Measurements from ENCODE around the gene PRRT3. TPM values are rescaled to one million over a fixed set of nuclear protein-coding genes. Genes with fewer than 3 reads are reported as not detected.

PRRT3 gene
- total RNA-seq = 1.0 and 3.0 TPM in 2 replicates

DNA sequence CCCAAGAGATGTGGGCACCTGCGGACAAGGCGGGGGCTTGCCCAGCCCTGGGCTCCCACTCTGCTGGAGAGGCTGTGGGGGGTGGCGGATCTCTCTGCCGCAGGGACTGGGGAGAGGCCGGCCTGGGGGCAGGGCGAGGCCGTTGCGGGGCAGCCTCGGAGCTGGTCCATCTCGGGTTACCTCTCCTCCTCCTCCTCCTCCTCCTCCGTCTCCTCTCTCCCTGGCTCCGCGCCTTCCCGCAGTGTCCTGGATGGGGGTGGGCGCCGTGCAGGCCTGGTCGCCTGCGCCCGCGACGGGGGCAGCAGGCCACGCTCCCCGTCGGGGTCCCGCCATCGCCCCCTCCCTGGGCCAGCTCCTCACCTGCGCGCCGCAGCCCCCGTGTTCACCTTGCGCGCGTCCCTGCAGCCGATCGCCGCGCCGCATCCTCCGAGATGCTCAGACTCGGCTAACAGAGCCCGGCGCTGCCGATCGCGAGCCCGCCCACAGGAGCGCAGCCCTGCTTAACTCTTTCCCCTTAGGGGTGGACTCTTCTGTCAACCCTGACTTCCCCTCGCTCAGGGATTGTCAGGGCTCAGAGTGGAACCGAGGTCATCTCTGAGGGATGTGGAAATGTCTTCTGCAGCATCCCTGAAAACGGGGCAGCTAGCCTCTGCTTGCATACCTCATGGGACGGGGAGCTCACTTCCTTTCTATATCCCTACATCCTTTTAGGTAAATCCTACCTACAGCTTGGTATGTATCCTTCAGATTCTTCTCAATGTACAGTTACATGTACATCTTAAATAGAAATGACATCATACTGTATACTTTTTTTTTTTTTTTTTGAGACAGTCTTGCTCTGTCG, at the start of gene PRRT3:
PRRT3 (minus strand) TSS at position 447 of the 844 bp plus-strand sequence. CDS start 2,293 bp downstream, outside the sequence.
- DNase-seq (ENCODE audit: low read depth) = no peak

DNA sequence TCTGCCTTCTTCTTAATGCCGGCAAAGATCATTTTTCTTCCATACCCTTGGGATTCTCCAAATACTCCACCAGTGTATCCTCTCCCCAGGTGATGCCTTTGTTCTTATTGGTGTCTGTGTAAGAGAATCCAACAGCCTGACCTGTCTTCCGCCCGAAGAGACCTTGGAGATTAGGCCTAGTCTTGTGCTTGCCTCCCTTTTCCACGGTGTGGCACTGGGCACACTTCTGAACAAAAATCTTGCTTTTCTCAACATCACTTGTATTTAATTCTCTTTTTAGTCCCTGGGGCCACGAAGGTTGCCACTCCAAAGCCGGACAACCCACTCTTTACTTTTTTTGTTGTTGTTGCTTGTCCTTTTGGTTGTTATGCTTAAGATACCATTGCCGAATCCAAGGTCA, 48.5 kb upstream of the PRRT3 start:
- DNase-seq (ENCODE audit: low read depth) = no peak

DNA sequence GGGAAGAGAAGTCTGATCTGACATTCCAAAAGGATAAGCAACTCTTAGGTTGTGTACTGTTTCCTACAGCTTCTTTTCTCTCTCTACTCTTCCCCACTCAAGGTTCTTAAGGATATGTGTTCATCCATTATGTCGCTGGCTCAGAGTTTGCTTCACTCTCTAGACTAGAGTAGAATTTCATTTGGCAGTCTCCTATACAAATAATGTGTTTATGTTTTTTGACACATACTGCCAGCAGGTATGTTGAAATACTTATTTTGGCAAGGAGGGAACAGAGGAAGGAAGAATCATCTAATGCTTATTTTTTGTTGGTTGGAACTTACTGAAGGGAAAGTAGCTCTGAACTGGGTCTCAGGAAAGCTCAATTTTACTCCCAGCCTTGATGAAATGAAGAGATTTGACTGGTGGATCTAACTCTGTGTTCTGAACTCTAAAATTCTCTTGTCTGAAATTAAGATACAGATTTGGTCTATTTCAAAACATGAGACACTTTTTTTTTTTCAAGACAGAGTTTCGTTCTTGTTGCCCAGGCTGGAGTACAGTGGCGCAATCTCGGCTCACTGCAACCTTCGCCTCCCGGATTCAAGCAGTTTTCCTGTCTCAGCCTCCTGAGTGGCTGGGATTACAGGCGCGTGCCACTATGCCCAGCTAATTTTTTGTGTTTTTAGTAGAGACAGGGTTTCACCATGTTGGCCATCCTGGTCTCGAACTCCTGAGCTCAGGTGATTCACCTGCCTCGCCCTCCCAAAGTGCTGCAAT, 42.1 kb upstream of the PRRT3 start:
- no peak for DNase-seq (ENCODE audit: low read depth)

GRCh38 chr3:9986230-9986725, 34.1 kb upstream of the PRRT3 start:
- no peak for DNase-seq (ENCODE audit: low read depth)

GRCh38 chr3:9980251-9980650, 28.0 kb upstream of the PRRT3 start:
- DNase-seq (ENCODE audit: low read depth) = no peak

DNA sequence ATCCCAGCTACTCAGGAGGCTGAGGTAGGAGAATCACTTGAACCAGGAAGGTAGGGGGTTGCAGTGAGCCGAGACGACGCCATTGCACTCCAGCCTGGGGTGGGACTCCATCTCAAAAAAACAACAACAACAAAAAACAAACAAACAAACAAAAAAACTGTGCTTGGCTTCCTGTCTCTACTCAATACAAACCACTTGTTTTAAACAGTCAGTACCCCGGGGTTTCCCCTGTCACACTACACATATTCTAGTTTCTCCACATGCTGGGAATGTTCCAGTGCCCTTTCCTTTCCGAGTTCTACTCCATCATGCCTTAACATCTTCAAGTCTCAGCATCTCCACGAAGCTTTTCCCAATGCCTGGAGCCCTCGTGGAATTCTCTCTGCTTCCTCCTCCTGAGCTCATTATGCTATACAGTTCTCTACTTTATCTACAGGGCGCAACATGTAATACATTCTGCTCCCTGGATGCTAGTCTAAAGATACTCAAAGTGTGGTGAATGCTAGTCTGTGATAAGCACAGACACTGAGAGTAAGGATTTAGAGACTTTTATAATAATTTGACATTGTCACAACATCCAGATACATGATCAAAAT, 26.6 kb upstream of the PRRT3 start:
- DNase-seq (ENCODE audit: low read depth) = no peak

DNA sequence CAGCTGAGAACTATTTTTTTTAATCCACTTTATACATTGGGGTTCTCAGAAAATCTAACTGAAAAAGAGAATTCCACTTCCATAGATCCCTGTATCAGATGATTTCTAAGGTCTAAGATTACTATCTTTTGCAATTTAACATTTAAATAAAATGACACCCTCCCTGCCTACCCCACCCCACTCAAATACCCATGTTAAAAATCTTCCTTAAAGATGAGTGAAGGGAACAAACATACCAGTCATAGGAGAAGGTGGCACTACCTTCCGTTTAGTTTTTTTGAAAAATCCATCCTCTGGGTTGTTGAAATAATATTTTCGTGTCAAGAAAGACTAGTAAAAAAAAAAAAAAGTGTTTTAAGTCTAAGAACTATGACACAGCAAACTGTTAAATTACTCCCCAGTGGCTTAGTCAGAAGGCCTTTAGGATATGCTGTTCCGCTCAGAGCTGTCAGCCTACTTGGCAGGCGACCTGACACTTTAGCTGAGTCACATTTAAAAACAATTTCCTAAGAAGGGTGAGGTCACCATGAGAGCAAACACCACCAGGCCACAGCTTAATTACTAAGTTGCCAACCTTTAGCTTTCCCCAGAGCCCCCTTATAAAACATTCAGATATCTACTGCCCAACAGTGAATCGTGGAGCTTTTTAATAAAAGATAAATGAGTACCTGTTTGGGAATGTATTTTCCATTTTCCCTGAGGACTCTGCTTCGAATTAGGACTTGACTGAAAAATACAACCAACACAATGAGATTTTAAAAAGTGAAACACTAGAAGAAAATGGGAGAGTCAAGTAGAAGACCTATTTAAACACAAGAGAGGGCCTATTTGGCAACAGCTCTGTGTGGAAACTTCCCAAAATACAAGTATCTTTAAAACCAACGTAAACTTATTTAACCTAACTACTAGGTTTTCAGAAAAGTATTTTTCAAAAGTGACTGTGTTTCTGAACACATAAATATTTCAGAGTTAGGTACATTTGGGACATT, 24.8 kb upstream of the PRRT3 start:
- DNase-seq (ENCODE audit: low read depth) = peak; percentile 99

- DNase-seq (ENCODE audit: low read depth) = peak; percentile 74
Observed at GRCh38 chr3:9970020-9970652, 17.9 kb upstream of the PRRT3 start.

DNA sequence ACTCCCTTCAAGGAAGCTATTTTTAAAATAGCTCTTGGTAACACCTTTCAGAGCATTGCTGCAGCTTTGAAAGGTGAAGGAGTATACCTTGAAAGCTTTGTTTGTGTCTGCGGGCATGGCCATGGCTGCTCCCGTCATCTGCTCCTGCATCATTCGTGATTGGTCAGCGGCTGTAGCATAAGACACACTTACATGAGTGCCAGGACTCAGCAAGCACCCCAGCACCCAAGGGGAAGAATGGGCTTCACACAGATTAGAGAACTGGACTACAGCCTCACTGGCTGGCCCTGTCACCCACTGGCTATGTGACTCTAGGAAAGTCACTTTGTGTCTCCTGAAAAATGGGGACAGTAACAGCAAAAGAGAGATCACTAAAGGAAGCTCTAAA, 17.4 kb upstream of the PRRT3 start:
- DNase-seq (ENCODE audit: low read depth) = no peak

DNA sequence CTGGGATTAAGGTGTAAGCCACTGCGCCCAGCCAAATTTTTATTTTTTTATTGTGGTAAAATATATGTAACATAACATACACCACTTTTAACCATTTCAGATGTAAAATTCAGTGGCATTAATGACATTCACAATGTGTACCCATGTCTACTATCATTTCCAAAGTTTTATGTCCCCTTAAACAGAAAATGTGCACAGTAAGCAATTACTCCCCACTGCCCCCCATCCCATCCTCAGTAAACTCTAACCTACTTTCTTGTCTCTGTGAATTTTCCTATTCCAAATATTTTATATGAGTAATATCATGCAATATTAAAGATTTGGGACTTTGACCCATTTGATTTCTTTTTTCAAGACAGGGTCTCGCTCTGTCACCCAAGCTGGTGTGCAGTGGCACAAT, 14.6 kb upstream of the PRRT3 start:
- no peak for DNase-seq (ENCODE audit: low read depth)

DNA sequence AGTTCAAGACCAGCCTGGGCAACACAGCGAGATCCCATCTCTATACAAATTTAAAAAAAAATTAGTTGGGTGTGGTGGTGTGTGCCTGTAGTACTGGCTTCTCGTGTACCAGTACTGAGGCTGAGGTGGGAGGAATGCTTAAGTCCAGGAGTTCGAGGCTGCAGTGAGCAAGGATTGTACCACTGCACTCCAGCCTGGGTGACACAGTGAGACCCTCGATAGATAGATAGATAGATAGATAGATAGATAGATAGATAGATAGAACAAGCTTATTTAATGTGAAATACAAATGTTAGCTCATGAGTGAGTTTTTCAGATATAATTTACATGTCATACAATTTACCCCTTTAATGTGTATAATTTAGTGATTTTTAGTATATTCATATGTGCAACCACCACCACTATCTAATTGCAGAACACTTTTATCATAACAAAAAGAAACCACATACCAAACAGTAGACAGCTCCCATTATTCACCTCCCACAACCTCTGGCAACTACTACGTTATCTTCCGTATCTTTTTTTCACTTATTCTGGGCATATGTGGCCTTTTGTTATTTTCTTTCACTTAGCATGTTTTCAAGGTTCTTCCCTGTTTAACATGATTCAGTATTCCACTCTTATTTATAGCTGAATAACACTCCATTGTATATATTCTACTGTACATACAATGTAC, 13.1 kb upstream of the PRRT3 start:
- DNase-seq (ENCODE audit: low read depth) = no peak

DNA sequence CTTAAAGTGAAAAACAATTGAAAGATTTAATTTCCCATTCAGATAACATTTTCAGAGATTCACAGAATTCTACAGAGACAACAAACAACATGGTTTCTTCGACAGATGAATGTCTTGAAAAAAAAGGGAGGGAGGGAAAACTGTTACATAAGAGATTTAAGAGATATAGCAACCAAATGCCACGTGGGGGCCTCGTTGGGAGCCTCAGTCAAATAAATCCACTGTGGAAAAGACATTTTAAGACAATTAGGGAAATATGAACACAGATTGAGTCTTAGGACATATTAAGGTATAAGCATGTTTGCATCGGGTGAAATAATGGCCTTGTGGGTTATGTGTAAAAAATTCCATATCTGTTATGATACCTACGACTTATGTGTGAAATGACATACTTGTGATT, 5.0 kb upstream of the PRRT3 start:
- no peak for DNase-seq (ENCODE audit: low read depth)

DNA sequence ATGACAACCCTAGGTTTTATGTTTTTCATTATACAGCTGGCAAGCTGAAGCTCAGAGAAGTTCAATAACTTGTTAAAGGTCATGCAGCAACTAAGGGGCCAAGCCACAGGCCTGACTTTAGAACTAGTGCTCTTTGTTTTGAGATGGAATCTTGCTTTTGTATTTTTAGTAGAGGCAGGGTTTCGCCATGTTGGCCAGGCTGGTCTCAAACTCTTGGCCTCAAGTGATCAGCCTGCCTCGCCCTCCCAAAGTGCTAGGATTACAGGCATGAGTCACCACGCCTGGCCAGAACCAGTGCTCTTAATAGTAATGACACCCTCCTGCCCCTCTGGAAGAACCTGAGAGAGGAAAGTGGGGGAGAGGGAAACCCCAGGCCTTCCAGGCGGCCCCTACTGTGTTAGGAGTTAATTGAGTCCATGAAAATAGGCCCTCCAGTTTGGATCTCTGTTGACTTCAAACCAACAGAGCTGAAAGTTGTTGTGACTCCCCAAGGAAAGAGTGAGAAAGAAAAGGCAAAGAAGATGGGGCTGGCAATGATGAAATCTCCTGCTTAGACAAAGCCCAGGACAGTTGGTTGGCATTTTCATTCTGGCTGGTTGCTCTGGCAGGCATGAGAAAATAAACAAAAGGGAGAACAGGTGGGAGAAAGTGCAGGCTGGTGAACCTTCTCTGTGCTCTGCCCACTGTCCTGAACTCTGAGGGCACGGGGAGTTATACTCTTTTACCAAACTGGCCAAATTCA, 3.6 kb upstream of the PRRT3 start:
- DNase-seq (ENCODE audit: low read depth) = no peak

GRCh38 chr3:9955067-9955502, 2.9 kb upstream of the PRRT3 start:
- DNase-seq (ENCODE audit: low read depth) = no peak

DNA sequence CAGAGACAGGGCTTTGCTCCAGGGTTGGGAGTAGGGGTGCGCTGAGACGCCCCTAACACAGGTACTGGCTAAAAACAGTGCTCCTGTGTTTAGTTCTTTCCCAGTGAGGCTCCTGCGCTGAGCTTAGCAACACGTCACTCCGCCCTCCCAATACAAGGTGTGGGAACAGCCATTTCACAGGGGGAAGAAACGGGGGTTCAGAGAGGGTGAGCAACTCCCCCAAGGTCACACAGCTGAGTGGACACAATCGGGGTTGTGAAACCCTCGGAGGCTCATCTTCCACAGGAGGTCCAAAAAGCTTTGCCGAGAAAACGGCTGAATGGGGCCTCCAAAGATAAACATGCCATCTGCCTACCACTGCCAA, 628 bp downstream of the PRRT3 start:
- no peak for DNase-seq (ENCODE audit: low read depth)

DNA sequence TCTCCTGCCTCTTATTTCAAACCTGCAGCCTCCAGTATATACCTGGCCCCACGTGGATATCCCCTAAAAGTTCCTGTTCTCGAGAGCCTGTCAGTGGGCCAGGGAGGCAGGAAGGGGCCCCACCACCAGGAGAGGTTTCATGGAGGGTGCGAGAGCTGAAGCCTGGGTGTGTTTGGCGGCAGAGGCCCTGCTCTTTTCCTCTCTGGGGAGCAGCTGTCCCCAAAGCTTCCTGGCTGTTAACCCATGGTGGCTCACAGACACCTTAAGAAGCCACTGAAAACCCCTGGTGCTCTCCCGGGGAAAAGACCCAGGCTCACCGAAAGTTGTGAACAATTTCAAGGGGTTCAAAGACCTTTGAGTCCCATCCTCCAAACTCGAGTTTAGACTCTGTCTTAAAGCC, 1.1 kb downstream of the PRRT3 start:
- no peak for DNase-seq (ENCODE audit: low read depth)

DNA sequence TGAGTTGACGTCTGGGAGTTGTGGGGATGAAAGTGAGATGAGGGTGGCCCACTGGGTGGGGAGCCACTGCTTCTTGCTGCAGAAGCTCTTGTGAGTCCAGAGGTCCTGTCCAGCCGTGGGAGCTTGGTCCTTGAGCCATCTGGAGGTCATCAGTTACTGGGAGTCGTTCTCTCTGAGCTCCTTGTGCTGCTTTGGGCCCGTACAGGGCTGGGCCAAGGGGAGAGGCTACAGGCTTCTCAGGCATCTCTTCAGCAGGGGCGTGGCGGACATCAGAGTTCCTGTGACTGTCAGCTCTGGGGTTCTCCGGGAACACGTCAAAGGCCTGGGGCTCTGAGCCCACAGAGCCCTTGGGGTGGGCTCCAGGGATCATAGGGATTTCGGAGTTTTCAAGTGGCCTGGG, 2.6 kb downstream of the PRRT3 start:
- DNase-seq (ENCODE audit: low read depth) = no peak

DNA sequence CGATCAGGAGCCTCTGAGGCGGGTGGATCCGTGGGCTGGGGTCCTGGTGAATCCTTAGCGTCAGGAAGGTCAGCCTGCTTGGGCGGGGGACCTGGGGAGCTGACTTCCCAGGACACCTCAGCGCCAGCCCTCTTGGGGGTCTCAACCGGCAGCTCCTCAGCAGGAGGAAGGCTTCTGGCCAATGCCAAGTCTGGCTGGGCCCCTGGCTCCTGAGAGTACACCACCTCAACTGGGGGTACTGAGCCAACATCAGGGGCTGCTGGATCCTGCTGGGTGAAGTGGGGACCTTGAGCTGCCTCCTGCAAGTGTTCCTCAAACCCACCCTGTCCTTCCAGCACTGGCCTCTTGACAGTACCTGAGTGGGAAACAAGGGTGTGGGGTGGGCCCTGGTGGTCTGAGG, 3.1 kb downstream of the PRRT3 start:
- no peak for DNase-seq (ENCODE audit: low read depth)

DNA sequence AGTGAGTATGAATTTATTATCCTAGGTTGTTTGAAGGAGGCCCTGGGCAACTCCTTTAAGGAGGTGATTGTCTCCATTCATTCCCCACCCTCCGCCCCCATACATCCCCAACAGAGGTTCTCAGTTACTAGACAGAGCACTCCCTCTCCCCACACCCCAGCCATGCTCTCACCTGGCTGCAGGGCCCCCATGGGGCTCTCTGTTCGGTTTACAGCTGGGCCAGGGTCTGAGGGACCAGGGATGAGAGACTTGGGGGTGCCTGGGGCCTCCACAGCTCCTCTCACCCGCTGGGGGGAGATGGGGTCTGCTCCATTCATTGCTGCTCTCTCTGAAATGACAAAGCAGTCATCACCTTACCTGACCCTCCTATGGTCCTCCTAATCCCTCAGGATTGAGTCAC, 3.6 kb downstream of the PRRT3 start:
- DNase-seq (ENCODE audit: low read depth) = no peak

Measured in renal cortical epithelial cell (primary cell).